H9 (cell line): ENCODE results near the gene CHMP6. TPM values are rescaled to one million over a fixed set of nuclear protein-coding genes. Genes with fewer than 3 reads are reported as not detected.
"Not testable (repeated sequence)": the region's sequence is repeated elsewhere in the genome, so short reads cannot be mapped to it uniquely, and the experiment has no call there.

ENCODE experiments used
- DNase-seq: peaks from one replicate; pipeline ENCODE4 v3.0.0-alpha.2; 2017
- H2AFZ ChIP-seq: one replicate; pipeline ENCODE4 v1.6.1; 2013; ENCODE audit warnings: mild to moderate bottlenecking, low read length, control low read depth, moderate library complexity
- H2AK5ac ChIP-seq: 2 replicates; pipeline ENCODE4 v1.6.1; 2013; ENCODE audit warnings: low read length, control low read depth, mixed read lengths; ENCODE audit not compliant: insufficient read length
- H2BK120ac ChIP-seq: one replicate; pipeline ENCODE4 v1.6.1; 2013; ENCODE audit warnings: low read depth, mild to moderate bottlenecking, low read length, control low read depth, inconsistent platforms; ENCODE audit not compliant: poor library complexity, severe bottlenecking
- H2BK12ac ChIP-seq: 2 replicates; pipeline ENCODE4 v1.6.1; 2013; ENCODE audit warnings: low read length, control low read depth, mixed read lengths, low read depth; ENCODE audit not compliant: insufficient read length
- H2BK15ac ChIP-seq: 2 replicates; pipeline ENCODE4 v1.6.1; 2013; ENCODE audit warnings: low read depth, low read length, control low read depth
- H2BK20ac ChIP-seq: one replicate; pipeline ENCODE4 v1.6.1; 2013; ENCODE audit warnings: low read depth, mild to moderate bottlenecking, low read length, control low read depth, inconsistent platforms; ENCODE audit not compliant: poor library complexity, severe bottlenecking
- H2BK5ac ChIP-seq: 2 replicates; pipeline ENCODE4 v1.6.1; 2013; ENCODE audit warnings: low read length, control low read depth, mixed read lengths; ENCODE audit not compliant: insufficient read length
- H3K14ac ChIP-seq: 2 replicates; pipeline ENCODE4 v1.6.1; 2013; ENCODE audit warnings: low read length, control low read depth; ENCODE audit not compliant: insufficient read depth
- H3K18ac ChIP-seq: 2 replicates; pipeline ENCODE4 v1.6.1; 2013; ENCODE audit warnings: low read depth, mild to moderate bottlenecking, mixed read lengths, low read length, control low read depth; ENCODE audit not compliant: insufficient read length
- H3K23ac ChIP-seq: 2 replicates; pipeline ENCODE4 v1.6.1; 2013; ENCODE audit warnings: low read length, control low read depth, mixed read lengths, low read depth; ENCODE audit not compliant: insufficient read length
- H3K23me2 ChIP-seq: 2 replicates; pipeline ENCODE4 v1.6.1; 2013; ENCODE audit warnings: low read depth, mild to moderate bottlenecking, mixed read lengths, low read length, control low read depth; ENCODE audit not compliant: insufficient read length, poor library complexity, severe bottlenecking
- H3K27ac ChIP-seq: 2 replicates; pipeline ENCODE4 v1.5.1; 2013; ENCODE audit warnings: low read length, control low read depth, mixed read lengths, low read depth; ENCODE audit not compliant: insufficient read length
- H3K27me3 ChIP-seq: 2 replicates; pipeline ENCODE4 v1.6.1; 2013; ENCODE audit warnings: low read length, control low read depth, inconsistent platforms; ENCODE audit not compliant: insufficient read depth
- H3K4ac ChIP-seq: 2 replicates; pipeline ENCODE4 v1.6.1; 2013; ENCODE audit warnings: low read depth, mild to moderate bottlenecking, control low read depth, inconsistent platforms, low read length, moderate library complexity
- H3K4me1 ChIP-seq: 2 replicates; pipeline ENCODE4 v1.6.1; 2013; ENCODE audit warnings: low read length, control low read depth, inconsistent platforms; ENCODE audit not compliant: insufficient read depth
- H3K4me2 ChIP-seq: 2 replicates; pipeline ENCODE4 v1.6.1; 2013; ENCODE audit warnings: low read length, control low read depth, mixed read lengths; ENCODE audit not compliant: insufficient read length, insufficient read depth
- H3K56ac ChIP-seq: 2 replicates; pipeline ENCODE4 v1.6.1; 2013; ENCODE audit warnings: low read depth, mild to moderate bottlenecking, mixed read lengths, low read length, control low read depth; ENCODE audit not compliant: insufficient read length
- H3K79me1 ChIP-seq: 2 replicates; pipeline ENCODE4 v1.6.1; 2013; ENCODE audit warnings: low read depth, mild to moderate bottlenecking, moderate library complexity, low read length, control low read depth, inconsistent platforms; ENCODE audit not compliant: insufficient read depth, poor library complexity, severe bottlenecking
- H3K79me2 ChIP-seq: 2 replicates; pipeline ENCODE4 v1.6.1; 2013; ENCODE audit warnings: low read length, control low read depth, inconsistent platforms; ENCODE audit not compliant: insufficient read depth
- H3K9ac ChIP-seq: 2 replicates; pipeline ENCODE4 v1.6.1; 2013; ENCODE audit warnings: low read length, control low read depth, mixed read lengths; ENCODE audit not compliant: insufficient read length; ENCODE audit errors: extremely low read depth
- H3K9me3 ChIP-seq: one replicate; pipeline ENCODE4 v1.6.1; 2013; ENCODE audit warnings: low read depth, low read length, inconsistent platforms; ENCODE audit not compliant: control insufficient read depth
- H3T11ph ChIP-seq: one replicate; pipeline ENCODE4 v1.6.1; 2013; ENCODE audit warnings: mild to moderate bottlenecking, low read length, control low read depth, inconsistent platforms
- H4K20me1 ChIP-seq: one replicate; pipeline ENCODE4 v1.6.1; 2013; ENCODE audit not compliant: control insufficient read depth, insufficient read length, insufficient read depth
- H4K5ac ChIP-seq: 2 replicates; pipeline ENCODE4 v1.6.1; 2013; ENCODE audit warnings: low read depth, mild to moderate bottlenecking, mixed read lengths, low read length, control low read depth; ENCODE audit not compliant: insufficient read length
- H4K8ac ChIP-seq: replicated peaks from 2 replicates; pipeline ENCODE4 v1.6.1; 2013; ENCODE audit warnings: low read length, control low read depth, mixed read lengths, low read depth; ENCODE audit not compliant: insufficient read length
- H4K91ac ChIP-seq: 2 replicates; pipeline ENCODE4 v1.6.1; 2013; ENCODE audit warnings: low read depth, mild to moderate bottlenecking, moderate library complexity, mixed read lengths, low read length, control low read depth; ENCODE audit not compliant: insufficient read length
- H3K27ac Mint-ChIP-seq, 3 experiments: 2 replicates in 2 of 3; 3 replicates in 1 of 3; pipeline ENCODE4 v1.8.0; 2020 to 2021; ENCODE audit warnings: mixed read lengths in 3 of 3, mild to moderate bottlenecking in 1 of 3, moderate library complexity in 1 of 3
- H3K27me3 Mint-ChIP-seq: 2 replicates; pipeline ENCODE4 v1.8.0; 2021; ENCODE audit warnings: low read depth, mild to moderate bottlenecking, moderate library complexity, mixed read lengths
- H3K36me3 Mint-ChIP-seq, 3 experiments: 2 replicates in 2 of 3; 3 replicates in 1 of 3; pipeline ENCODE4 v1.8.0; 2020 to 2021; ENCODE audit warnings: low read depth in 3 of 3, mixed read lengths in 3 of 3; ENCODE audit not compliant: insufficient read depth in 1 of 3
- H3K4me1 Mint-ChIP-seq, 2 experiments: 2 replicates each; pipeline ENCODE4 v1.8.0; 2020; ENCODE audit warnings: mixed read lengths in 2 of 2
- H3K4me3 Mint-ChIP-seq, 2 experiments: 2 replicates in 1 of 2; 3 replicates in 1 of 2; pipeline ENCODE4 v1.8.0; 2020 to 2021; ENCODE audit warnings: mild to moderate bottlenecking in 2 of 2, mixed read lengths in 2 of 2, moderate library complexity in 1 of 2
- H3K9me3 Mint-ChIP-seq, 2 experiments: 2 replicates in 1 of 2; 3 replicates in 1 of 2; pipeline ENCODE4 v1.8.0; 2020; ENCODE audit warnings: mild to moderate bottlenecking in 2 of 2, mixed read lengths in 2 of 2, moderate library complexity in 1 of 2
- WGBS: extraction: QIAGEN DNeasy Blood & Tissue Kit; methylation state at CpG from one replicate; pipeline ENCODE4 v1.1.7; 2013; ENCODE audit warnings: missing lambda C conversion rate, low lambda C conversion rate, mixed read lengths; ENCODE audit not compliant: insufficient read length; ENCODE audit errors: extremely low coverage; 5-methylcytosine and 5-hydroxymethylcytosine counted together
- total RNA-seq: library from RNA; stranded (reverse); gene quantifications from 2 replicates; pipeline ENCODE4 v1.2.1, GENCODE V29; 2021
- TF ChIP-seq, protein P1 (sequence below): fragments of 200-600 bp; sonication (generic); conservative IDR thresholded peaks from 3 replicates; pipeline ENCODE4 v1.8.0; 2021; ENCODE audit warnings: antibody characterized with exemption, mild to moderate bottlenecking

The CHMP6 gene
- total RNA-seq, 1 experiment from 2014 or later: 23.4 TPM

DNA sequence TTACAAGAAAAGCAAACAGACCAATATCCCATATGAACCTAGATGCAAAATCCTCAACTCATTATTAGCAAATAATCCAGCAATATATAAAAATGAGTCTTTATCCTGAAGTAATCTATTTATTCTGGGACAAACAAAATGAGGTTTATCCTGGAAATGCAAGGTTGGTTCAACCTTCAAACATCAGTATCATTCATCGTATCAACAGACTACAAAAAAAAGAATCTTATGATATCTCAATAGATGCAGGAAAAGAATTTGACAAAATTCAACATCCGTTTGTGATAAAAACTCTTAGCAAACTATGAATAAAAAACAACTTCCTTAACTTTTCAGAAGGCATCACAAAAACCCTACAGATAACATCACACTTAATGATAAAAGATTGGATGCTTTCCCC is 24.9 kb downstream of the CHMP6 start:
- Histone ChIP-seq H3K23ac (no peak overlapping the region), H3K4me2 (no peak overlapping the region), H3K9ac (no peak overlapping the region), H3K9me3 (no peaks in the 10 kb centered on the region), H4K91ac (no peak overlapping the region), H4K5ac (no peak overlapping the region), H3K23me2 (no peaks in the 10 kb centered on the region), H2BK120ac (no peak overlapping the region), H2BK15ac (no peak overlapping the region), H4K20me1 (no peaks in the 10 kb centered on the region), H2AFZ (no peak overlapping the region), H3K14ac (no peak overlapping the region), H2BK12ac (no peak overlapping the region), H4K8ac (no peak overlapping the region), H3K79me1 (no peaks in the 10 kb centered on the region), H3K27ac (no peak overlapping the region), H3K56ac (no peak overlapping the region), H2BK20ac (no peak overlapping the region), H3K27me3 (no peaks in the 10 kb centered on the region), H3K4ac (no peak overlapping the region), H3K4me1 (no peaks in the 10 kb centered on the region), H3K79me2 (no peaks in the 10 kb centered on the region), H2AK5ac (no peak overlapping the region), H3T11ph (no peak overlapping the region), H2BK5ac (no peak overlapping the region), H3K18ac (no peak overlapping the region)
- TF ChIP-seq, protein P1, sequence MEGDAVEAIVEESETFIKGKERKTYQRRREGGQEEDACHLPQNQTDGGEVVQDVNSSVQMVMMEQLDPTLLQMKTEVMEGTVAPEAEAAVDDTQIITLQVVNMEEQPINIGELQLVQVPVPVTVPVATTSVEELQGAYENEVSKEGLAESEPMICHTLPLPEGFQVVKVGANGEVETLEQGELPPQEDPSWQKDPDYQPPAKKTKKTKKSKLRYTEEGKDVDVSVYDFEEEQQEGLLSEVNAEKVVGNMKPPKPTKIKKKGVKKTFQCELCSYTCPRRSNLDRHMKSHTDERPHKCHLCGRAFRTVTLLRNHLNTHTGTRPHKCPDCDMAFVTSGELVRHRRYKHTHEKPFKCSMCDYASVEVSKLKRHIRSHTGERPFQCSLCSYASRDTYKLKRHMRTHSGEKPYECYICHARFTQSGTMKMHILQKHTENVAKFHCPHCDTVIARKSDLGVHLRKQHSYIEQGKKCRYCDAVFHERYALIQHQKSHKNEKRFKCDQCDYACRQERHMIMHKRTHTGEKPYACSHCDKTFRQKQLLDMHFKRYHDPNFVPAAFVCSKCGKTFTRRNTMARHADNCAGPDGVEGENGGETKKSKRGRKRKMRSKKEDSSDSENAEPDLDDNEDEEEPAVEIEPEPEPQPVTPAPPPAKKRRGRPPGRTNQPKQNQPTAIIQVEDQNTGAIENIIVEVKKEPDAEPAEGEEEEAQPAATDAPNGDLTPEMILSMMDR: no peak
- peaks cover 22 to 34% of the 10 kb centered on the region in 2 experiments for H3K4me1 Mint-ChIP-seq
- peaks cover 3 to 7% (median 4%) of the 10 kb centered on the region in 3 experiments; a peak in 5 of 7 replicates for H3K36me3 Mint-ChIP-seq
- no peak overlapping the region for H3K27ac Mint-ChIP-seq
- peaks cover 18% of the 10 kb centered on the region for H3K27me3 Mint-ChIP-seq
- no peak overlapping the region for H3K4me3 Mint-ChIP-seq
- no peak for DNase-seq
- peaks cover 10 to 14% of the 10 kb centered on the region in 2 experiments for H3K9me3 Mint-ChIP-seq
- no CpG with 5 or more reads among the region's 2 CpGs for WGBS

DNA sequence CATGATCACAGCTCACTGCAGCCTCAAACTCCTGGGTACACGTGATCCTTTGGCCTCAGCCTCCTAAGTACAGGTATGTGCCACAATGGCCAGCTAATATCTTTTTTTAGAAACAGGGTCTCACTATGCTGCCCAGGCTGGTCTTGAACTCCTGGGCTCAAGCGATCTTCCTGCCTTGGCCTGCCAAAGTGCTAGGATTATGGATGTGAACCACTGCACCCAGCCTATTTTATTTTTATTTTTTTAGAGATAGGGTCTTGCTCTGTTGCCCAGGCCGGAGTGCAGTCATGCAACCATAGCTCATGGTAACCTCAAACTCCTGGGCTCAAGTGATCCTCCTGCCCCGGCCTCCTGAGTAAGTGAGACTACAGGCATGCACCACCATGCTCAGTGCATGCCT is 25.7 kb downstream of the CHMP6 start:
- H2BK5ac ChIP-seq, H4K5ac ChIP-seq, H3T11ph ChIP-seq, H2AFZ ChIP-seq, H4K20me1 ChIP-seq, H2BK120ac ChIP-seq, H3K4me2 ChIP-seq, H3K4me1 ChIP-seq, H3K4ac ChIP-seq, H3K56ac ChIP-seq, H3K36me3 Mint-ChIP-seq, H3K9me3 Mint-ChIP-seq, H2BK15ac ChIP-seq, H3K23ac ChIP-seq, H3K27me3 ChIP-seq, H3K27ac ChIP-seq, H4K91ac ChIP-seq, H3K79me1 ChIP-seq, H3K9me3 ChIP-seq, DNase-seq, H2BK12ac ChIP-seq, H2AK5ac ChIP-seq, H3K27ac Mint-ChIP-seq, H3K23me2 ChIP-seq, H3K14ac ChIP-seq, H3K79me2 ChIP-seq, H2BK20ac ChIP-seq, H3K9ac ChIP-seq, H3K4me3 Mint-ChIP-seq, H4K8ac ChIP-seq, H3K18ac ChIP-seq: not testable (repeated sequence)
- peaks cover 19% of the 10 kb centered on the region for H3K27me3 Mint-ChIP-seq
- H3K4me1 Mint-ChIP-seq: peaks cover 19 to 33% of the 10 kb centered on the region in 2 experiments
- WGBS: no CpG with 5 or more reads among the region's 4 CpGs
